T47D (cell line): ENCODE data around the gene SLC16A4.

Experiments
- DNase-seq, 2 experiments: peaks; one replicate each; pipeline versions ENCODE4 v3.0.0 to v3.0.0-alpha.2; 2011 to 2012; ENCODE audit warnings: low read depth in 1 of 2, low spot score in 1 of 2
- JUND ChIP-seq: IDR thresholded peaks from 2 replicates; pipeline ENCODE4 v1.6.1; 2012; ENCODE audit warnings: low read depth
- in situ Hi-C: cut with HindIII; loops from 2 replicates; pipeline ENCODE4 v1.10.0; 2016; ENCODE audit warnings: low sequenced_read_pairs, low pct_unique_long_range_greater_than_20kb

Gene SLC16A4

DNA sequence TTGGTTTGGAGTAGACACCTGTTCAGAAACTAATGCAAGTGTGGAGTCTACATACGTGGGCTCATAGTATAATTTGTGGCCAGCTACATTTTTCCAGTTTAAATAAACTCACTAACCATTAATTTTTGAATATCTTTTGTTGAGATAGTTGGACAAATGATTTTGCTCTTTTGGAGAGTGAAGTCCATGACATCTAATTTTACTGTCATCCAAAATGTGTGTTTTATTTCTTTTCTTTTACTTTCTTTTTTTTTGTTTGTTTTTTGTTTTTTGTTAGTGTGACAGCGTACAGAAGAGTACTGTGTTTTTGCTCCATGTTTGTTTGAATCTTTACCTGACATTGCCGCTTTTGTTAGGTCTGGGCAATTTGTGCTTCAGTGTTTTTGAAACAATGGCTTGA, 46.7 kb downstream of the SLC16A4 start:
- in situ Hi-C loops = no loop called here
- DNase-seq = no peak
- TF ChIP-seq JUND = no peak

DNA sequence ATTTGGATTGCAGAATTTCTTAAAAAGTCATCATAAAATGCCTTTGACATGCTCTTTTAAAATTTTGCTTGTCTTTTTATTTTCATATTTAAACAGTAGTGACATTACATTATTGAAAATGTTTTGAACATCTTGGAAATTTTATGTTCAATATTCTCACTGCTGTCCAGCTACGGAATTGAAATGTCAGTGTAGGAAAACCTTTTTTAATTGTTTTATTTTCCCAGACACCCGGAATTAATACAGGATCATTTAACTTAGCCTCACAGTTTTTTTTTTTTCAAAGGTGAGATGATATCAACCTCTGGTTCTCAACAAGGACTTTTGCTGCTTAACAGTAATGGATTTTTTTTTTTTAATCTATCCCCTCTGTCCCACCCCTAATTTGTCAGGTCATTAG, 47.6 kb downstream of the SLC16A4 start:
- DNase-seq = no peak
- no peak for TF ChIP-seq JUND
- in situ Hi-C loops = no loop called here

DNA sequence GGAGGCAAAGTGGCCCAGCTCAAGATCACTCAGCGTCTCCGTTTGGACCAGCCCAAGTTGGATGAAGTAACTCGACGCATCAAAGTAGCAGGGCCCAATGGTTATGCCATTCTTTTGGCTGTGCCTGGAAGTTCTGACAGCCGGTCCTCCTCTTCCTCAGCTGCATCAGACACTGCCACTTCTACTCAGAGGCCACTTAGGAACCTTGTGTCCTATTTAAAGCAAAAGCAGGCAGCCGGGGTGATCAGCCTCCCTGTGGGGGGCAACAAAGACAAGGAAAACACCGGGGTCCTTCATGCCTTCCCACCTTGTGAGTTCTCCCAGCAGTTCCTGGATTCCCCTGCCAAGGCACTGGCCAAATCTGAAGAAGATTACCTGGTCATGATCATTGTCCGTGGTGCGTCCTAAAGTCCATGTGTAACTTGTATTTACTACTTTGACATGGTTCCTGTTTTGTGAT, 48.9 kb downstream of the SLC16A4 start:
- DNase-seq = no peak
- TF ChIP-seq JUND = no peak
- in situ Hi-C loops = no loop called here

DNA sequence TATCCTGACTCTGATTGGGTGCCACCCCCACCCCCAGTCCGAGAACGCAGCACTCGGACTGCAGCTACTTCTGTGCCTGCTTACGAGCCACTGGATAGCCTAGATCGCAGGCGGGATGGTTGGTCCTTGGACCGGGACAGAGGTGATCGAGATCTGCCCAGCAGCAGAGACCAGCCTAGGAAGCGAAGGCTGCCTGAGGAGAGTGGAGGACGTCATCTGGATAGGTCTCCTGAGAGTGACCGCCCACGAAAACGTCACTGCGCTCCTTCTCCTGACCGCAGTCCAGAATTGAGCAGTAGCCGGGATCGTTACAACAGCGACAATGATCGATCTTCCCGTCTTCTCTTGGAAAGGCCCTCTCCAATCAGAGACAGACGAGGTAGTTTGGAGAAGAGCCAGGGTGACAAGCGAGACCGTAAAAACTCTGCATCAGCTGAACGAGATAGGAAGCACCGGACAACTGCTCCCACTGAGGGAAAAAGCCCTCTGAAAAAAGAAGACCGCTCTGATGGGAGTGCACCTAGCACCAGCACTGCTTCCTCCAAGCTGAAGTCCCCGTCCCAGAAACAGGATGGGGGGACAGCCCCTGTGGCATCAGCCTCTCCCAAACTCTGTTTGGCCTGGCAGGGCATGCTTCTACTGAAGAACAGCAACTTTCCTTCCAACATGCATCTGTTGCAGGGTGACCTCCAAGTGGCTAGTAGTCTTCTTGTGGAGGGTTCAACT, 49.5 kb downstream of the SLC16A4 start:
- no peak for DNase-seq

DNA sequence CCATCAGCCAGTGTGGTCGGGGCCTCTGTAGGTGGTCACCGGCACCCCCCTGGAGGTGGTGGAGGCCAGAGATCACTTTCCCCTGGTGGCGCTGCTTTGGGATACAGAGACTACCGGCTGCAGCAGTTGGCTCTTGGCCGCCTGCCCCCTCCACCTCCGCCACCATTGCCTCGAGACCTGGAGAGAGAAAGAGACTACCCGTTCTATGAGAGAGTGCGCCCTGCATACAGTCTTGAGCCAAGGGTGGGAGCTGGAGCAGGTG, 50.7 kb downstream of the SLC16A4 start:
- no peak for DNase-seq
- in situ Hi-C loops = no loop called here
- TF ChIP-seq JUND = no peak

More for the DNA sequence above, 49.5 kb downstream of the SLC16A4 start:
- in situ Hi-C loops = no loop called here
- TF ChIP-seq JUND = no peak

DNA sequence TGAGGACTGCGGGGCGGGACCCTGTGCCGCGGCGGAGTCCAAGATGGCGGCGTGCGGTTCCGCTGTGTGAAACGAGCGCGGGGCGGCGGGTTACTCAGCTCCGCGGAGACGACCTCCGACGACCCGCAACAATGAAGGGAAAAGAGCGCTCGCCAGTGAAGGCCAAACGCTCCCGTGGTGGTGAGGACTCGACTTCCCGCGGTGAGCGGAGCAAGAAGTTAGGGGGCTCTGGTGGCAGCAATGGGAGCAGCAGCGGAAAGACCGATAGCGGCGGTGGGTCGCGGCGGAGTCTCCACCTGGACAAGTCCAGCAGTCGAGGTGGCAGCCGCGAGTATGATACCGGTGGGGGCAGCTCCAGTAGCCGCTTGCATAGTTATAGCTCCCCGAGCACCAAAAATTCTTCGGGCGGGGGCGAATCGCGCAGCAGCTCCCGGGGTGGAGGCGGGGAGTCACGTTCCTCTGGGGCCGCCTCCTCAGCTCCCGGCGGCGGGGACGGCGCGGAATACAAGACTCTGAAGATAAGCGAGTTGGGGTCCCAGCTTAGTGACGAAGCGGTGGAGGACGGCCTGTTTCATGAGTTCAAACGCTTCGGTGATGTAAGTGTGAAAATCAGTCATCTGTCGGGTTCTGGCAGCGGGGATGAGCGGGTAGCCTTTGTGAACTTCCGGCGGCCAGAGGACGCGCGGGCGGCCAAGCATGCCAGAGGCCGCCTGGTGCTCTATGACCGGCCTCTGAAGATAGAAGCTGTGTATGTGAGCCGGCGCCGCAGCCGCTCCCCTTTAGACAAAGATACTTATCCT, 51.2 kb downstream of the SLC16A4 start:
- peak; percentile 10 to 42 for DNase-seq
- in situ Hi-C loops = no loop called here
- no peak for TF ChIP-seq JUND

DNA sequence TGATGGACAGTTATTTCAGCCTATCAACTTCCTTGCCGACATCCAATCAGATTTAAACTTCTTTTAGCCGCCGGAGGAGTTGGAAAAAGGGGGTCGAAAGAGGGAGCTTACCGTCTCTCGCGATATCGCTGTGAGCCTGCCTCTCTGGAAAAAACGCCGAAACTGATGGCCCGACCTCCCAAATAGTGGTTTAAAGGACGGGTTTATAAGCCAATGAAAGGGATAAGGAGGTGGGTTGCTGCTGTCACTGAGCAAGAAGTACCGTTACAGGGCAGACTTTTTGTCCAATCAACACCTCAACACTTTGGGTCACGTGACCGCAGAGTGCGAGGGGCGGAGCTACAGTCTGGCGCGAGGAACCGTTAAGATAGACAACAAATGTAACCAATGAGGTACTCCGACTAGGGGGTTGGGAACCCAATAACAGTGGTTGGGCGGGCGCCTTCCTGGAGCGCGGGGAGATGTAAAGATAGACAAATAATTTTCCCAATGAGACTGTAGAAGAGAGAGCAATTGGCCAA, 51.9 kb downstream of the SLC16A4 start, which contains the start of gene RBM15:
RBM15 (plus strand) TSS at position 492 of the 521 bp plus-strand sequence; CDS start at position 521, 29 bp downstream.
- no peak for TF ChIP-seq JUND
- DNase-seq = peak; percentile 81 to 100
- in situ Hi-C loops = no loop called here

DNA sequence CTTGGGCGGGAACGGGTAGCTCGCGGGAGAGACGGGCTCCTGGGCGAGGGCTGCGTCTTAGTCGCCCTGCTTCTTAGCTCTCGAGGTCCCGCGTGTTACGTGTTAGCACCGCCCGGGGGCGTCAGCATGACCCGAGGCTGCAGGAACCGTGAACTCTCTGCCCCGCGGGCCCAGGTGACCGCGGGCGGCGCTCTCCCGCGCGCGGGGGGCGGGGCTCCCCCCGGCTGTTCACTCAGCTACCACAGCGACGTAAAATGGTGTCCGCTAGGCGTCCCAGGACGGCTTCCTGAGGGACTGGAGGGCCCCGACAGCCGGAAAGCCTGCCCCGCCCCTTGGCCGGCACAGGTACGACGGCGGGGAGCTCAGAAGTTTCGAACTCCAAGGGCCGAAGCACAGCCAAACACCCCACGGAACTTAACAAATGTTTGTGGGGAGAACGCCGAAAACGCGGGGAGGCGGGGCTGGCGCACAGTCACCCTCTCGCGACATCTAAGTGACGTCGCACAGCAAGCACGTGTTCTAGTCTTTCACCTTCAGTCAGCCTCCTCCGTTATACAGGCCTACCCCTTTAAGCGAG, 52.4 kb downstream of the SLC16A4 start:
- in situ Hi-C loops = no loop called here
- no peak for TF ChIP-seq JUND
- DNase-seq = peak in 1 of 2 experiments; percentile 74

DNA sequence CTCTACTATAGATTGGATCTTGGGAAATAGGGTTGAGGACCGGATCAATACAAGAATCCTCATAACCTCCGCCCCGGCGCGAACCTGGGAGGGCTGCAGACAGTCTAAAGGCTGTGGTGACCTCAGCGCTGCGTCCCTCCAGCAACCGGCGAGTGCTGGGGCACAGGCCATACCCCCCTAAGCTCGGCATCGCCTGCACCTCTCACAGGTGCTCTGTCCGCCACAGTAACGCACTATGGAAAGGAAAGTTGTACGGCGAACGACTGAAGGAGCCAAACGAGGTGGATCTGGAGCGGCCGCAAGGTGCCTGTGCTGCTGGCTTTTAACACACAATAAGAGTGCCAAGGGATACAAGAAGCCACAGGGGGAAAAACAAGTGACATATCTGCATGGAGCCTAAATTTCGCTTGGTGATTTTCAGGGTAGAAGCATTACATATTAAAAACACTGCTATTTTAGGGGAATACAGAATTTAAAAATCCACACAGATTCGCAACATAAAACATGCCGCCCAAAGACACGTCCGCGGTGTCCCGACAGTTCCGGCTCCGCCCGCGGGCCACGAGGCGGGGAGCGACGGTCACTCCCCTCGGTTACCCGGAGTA, 53.0 kb downstream of the SLC16A4 start:
- in situ Hi-C loops = no loop called here
- peak; percentile 9 to 33 for DNase-seq
- TF ChIP-seq JUND = no peak

DNA sequence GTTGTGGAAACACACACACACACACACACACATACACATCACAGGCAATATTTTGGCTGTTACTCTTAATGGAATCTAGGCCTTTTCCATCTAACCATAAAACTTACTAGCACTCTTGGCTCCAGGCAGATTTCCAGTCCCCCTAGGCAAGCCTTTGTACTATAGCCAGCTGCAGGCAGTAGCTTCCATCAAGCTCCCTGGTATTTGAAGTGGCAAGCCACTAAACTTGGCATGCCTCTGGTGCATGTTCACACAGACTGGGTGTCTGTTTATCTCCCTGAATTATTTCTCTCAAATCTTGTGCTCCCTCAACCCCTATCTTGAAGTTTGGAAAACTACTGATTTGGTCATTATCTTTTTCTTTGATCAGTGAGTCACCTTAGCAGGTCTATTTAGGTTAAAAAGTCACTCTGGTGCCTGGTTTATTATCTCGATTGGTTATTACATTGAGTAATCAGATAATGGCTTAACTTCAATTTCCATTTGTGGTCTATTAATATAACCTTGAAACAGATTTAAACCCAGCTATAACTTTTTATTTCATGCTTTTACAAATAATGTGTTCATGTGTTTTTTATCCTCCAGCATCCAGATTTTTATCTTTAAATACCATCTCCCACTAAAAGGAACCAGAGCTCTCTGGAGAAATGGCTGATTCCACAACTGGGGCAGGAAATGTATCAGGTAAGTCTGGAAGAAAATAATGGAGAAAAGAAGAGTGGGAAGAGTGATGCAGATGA, 54.4 kb downstream of the SLC16A4 start:
- DNase-seq = no peak
- in situ Hi-C loops = no loop called here
- TF ChIP-seq JUND = no peak

DNA sequence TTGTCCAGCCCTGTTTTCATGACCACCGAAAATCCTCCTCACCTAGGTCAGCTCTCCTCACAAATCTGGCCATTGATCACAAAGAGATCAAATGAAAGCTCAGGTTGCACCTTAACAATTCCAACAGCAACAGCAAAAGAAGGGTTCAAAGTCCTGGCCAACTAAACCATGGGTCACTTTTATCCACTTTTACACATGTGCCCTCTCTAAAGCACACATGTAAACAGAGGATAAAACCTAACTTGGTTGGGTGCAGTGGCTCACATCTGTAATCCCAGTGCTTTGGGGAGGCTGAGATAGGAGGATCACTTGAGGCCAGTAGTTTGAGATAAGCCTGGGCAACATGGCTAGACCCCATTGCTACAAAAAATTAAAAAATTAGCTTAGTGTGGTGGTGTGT, 55.6 kb downstream of the SLC16A4 start:
- in situ Hi-C loops = no loop called here
- DNase-seq = no peak
- no peak for TF ChIP-seq JUND

DNA sequence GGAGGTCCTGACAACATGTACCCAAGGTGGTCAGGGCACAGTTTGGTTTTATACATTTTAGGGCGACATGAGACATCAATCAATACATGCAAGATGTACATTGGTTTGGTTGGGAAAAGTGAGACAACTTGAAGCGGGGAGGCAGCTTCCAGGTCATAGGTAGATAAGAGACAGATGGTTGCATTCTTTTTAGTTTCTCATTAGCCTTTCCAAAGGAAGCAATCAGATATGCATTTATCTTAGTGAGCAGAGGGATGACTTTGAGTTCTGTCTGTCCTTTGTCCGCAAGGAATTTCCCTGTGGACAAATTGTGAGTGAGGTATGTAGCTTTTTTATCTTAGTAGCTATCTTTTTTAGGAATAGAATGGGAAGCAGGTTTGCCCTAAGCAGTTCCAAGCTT, 62.1 kb downstream of the SLC16A4 start:
- in situ Hi-C loops = no loop called here
- no peak for DNase-seq
- no peak for TF ChIP-seq JUND
